Measurements from ENCODE around the gene RBM28. TPM values are rescaled to one million over a fixed set of nuclear protein-coding genes. Genes with fewer than 3 reads are reported as not detected.

RBM28 gene
- polyA plus RNA-seq, 1 donor (not counting 4 experiments of a cell fraction or from before 2014, with no cell fraction given), result 36.4 TPM

- Histone ChIP-seq H2AFZ (ENCODE audit: control insufficient read depth, low read length) (no peak overlapping the region), H3K9me1 (ENCODE audit: control insufficient read depth, extremely low read depth, insufficient read depth, low read length) (no peaks in the 10 kb centered on the region), H3K36me3 (ENCODE audit: control insufficient read depth in 2 of 2, extremely low read depth in 1 of 2, insufficient read depth in 2 of 2, low read length in 2 of 2) (peaks cover 3 to 23% of the 10 kb centered on the region in 2 experiments), H3K79me2 (ENCODE audit: control insufficient read depth, insufficient read depth, low read length) (no peaks in the 10 kb centered on the region), H3K9ac (ENCODE audit: control insufficient read depth, extremely low read depth, insufficient read depth, low read length) (no peak overlapping the region), H3K27me3 (ENCODE audit: control insufficient read depth, extremely low read depth, insufficient read depth, low read length) (peaks cover 16% of the 10 kb centered on the region), H3K4me3 (ENCODE audit: control insufficient read depth in 2 of 3, extremely low read depth in 1 of 3, insufficient read depth in 2 of 3, low read depth in 1 of 3, low read length in 3 of 3) (no peak overlapping the region), H4K20me1 (ENCODE audit: control insufficient read depth, extremely low read depth, insufficient read depth, low read length) (no peaks in the 10 kb centered on the region), H3K27ac (ENCODE audit: control insufficient read depth, insufficient read depth, low read length) (no peak overlapping the region), H3K9me3 (ENCODE audit: control insufficient read depth, low read depth, low read length) (no peaks in the 10 kb centered on the region), H3K4me1 (ENCODE audit: control insufficient read depth, extremely low read depth, insufficient read depth, low read length) (no peaks in the 10 kb centered on the region), H3K4me2 (ENCODE audit: control insufficient read depth, extremely low read depth, insufficient read depth, low read depth, low read length) (no peak overlapping the region)
- FAIRE-seq, result no peak
- dilution Hi-C loops (cut with MboI; ENCODE audit: extremely low pct_ligation_motif_present, low sequenced_read_pairs), result no loop called here
- TF ChIP-seq EZH2 (IDR thresholded peaks at IDR 0.05; ENCODE audit: low read length) (no peak), CTCF (optimal IDR thresholded peaks at IDR 0.05 in 1 of 3, IDR thresholded peaks at IDR 0.05 in 1 of 3, conservative IDR thresholded peaks at IDR 0.05 in 1 of 3; ENCODE audit: extremely low read depth in 1 of 3, insufficient read depth in 2 of 3, low read length in 3 of 3) (no peak)
- no peak for DNase-seq (ENCODE audit: low read depth, low spot score)
Measured at GRCh38 chr7:128392446-128393327, 49.0 kb upstream of the RBM28 start.

GRCh38 chr7:128391805-128392204 is 48.1 kb upstream of the RBM28 start:
- dilution Hi-C loops (cut with MboI; ENCODE audit: extremely low pct_ligation_motif_present, low sequenced_read_pairs), result no loop called here
- H3K4me3 ChIP-seq (ENCODE audit: control insufficient read depth in 2 of 3, extremely low read depth in 1 of 3, insufficient read depth in 2 of 3, low read depth in 1 of 3, low read length in 3 of 3), result no peak overlapping the region
- FAIRE-seq, result no peak

More at GRCh38 chr7:128391805-128392204, 48.1 kb upstream of the RBM28 start:
- H3K4me2 ChIP-seq (ENCODE audit: control insufficient read depth, extremely low read depth, insufficient read depth, low read depth, low read length), result no peak overlapping the region
- TF ChIP-seq CTCF (optimal IDR thresholded peaks at IDR 0.05 in 1 of 3, IDR thresholded peaks at IDR 0.05 in 1 of 3, conservative IDR thresholded peaks at IDR 0.05 in 1 of 3; ENCODE audit: extremely low read depth in 1 of 3, insufficient read depth in 2 of 3, low read length in 3 of 3) (no peak), EZH2 (IDR thresholded peaks at IDR 0.05; ENCODE audit: low read length) (no peak)
- no peaks in the 10 kb centered on the region for H3K4me1 ChIP-seq (ENCODE audit: control insufficient read depth, extremely low read depth, insufficient read depth, low read length)
- H3K36me3 ChIP-seq (ENCODE audit: control insufficient read depth in 2 of 2, extremely low read depth in 1 of 2, insufficient read depth in 2 of 2, low read length in 2 of 2), result peaks cover 3 to 15% of the 10 kb centered on the region in 2 experiments
- no peak for DNase-seq (ENCODE audit: low read depth, low spot score)
- peaks cover 16% of the 10 kb centered on the region for H3K27me3 ChIP-seq (ENCODE audit: control insufficient read depth, extremely low read depth, insufficient read depth, low read length)
- H2AFZ ChIP-seq (ENCODE audit: control insufficient read depth, low read length), result no peak overlapping the region
- no peak overlapping the region for H3K27ac ChIP-seq (ENCODE audit: control insufficient read depth, insufficient read depth, low read length)
- no peaks in the 10 kb centered on the region for H3K9me1 ChIP-seq (ENCODE audit: control insufficient read depth, extremely low read depth, insufficient read depth, low read length)
- no peak overlapping the region for H3K9ac ChIP-seq (ENCODE audit: control insufficient read depth, extremely low read depth, insufficient read depth, low read length)
- H3K9me3 ChIP-seq (ENCODE audit: control insufficient read depth, low read depth, low read length), result no peaks in the 10 kb centered on the region
- H3K79me2 ChIP-seq (ENCODE audit: control insufficient read depth, insufficient read depth, low read length), result no peaks in the 10 kb centered on the region
- no peaks in the 10 kb centered on the region for H4K20me1 ChIP-seq (ENCODE audit: control insufficient read depth, extremely low read depth, insufficient read depth, low read length)

Measured in keratinocyte (primary cell).